Measurements from ENCODE around the gene TRIM15. TPM values are rescaled to one million over a fixed set of nuclear protein-coding genes. Genes with fewer than 3 reads are reported as not detected.
"Not testable (repeated sequence)": the region's sequence is repeated elsewhere in the genome, so short reads cannot be mapped to it uniquely, and the experiment has no call there.

TRIM15 gene
- total RNA-seq, 2 experiments from 2014 or later = not detected

DNA sequence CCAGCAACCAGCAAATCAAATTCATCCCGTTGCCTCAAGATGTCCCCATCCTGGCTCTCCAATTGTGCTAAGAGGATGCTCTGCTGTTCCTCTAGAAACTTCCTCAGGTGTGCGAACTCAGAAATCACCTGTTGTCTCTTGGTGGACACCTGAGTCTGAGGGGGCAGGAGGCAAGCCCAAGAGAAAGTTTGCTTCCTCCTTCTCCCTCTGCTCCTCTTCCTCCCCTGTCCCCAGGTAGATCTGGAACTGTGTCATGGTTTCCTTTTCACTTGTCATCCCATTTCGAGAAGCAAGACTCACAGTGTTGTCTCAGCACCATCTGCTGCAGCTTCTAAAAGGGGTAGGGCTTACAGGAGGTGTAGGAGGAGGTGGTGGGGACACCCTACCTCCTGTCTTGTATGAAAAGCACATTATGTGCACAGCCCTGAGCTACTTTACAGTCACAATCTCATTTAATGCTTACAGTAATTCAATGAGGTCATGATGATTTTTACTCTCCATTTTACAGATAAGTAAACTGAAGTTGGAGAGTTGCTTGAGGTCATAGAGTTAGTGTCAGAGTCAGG, 4.8 kb upstream of the TRIM15 start:
- POLR2A ChIA-PET = no interaction called here
- CTCF ChIA-PET = interaction anchor here (1.1 kb wide), 1 partner anchor 28 kb away, joined by 5 read pairs; no protein-coding TSS in a partner anchor

DNA sequence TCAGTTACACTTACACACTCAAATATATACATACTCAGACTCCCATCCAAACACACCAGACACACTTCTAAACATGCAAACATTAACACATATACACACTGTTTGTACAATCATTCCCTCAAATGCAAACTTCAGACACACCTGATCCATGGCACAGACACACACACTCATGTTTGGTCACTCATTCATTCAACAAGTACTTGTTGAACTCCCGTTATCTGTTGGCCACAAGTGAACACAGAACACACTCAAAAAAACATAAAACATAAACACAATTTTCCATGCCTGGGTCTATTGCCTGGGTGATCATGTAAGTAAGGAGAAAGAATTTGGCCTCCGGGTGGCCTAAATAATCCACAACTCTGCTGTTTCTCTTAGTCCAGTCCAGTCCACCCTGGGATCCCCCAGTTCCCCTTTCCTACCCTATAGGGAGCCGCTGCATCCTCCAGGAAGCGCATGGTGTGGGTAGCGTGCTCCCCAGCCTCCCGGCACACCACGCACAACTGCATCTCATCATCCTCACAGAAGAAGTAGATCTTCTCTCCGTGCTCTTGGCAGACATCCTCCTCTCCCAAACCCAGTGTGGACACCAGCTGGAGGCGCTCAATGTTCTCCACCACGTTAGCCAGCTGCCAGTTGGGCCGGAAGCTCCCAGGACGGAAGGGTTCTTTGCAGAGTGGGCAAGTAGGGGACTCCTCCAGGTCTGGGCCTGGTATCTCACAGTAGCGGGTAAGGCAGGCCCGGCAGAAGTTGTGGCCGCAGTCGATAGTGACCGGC, 3.1 kb upstream of the TRIM15 start:
- ChIA-PET CTCF (interaction anchor here (0.5 kb wide), 1 partner anchor 28 kb away, joined by 3 read pairs; no protein-coding TSS in a partner anchor), POLR2A (no interaction called here)

DNA sequence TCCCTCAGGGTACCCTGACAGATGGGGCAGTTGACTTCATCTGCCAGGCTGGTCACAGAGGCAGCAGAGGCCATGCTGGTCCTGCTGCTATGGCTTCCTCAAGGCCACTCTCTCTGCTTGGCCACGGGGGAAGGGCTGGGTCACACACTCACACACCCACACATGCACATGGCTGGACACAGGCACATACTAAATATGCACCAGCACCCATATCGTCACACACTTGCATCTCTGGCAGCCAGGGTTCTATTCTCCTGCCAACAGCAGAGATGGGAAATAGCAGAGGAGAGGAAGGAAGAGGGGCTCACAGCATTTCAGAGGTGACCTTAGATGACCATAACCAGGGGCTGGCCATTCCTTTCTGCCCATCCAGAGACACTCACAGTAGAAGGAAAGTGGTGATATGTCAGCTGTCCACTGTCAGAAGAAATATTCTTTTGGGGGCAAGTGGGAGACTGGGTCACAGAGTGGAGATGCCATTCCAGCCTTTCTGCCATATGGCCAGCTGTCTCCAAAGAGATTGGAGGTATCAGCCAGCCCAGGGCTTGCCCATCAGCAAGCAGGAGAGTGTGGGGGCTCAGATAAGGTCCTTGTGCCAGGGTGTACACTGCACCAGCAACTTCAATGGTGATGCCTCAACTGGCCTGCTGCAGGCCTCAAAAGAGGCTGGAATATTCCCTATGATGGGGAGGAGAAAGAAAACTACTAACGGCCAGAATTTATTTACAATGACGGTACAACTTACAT, 2.4 kb upstream of the TRIM15 start, which contains the start of gene TRIM10:
TSS of gene TRIM10 (minus strand) at position 427 of the 747 bp plus-strand sequence. CDS start at position 74, 353 bp downstream.
- ChIA-PET POLR2A (no interaction called here), CTCF (no interaction called here)

DNA sequence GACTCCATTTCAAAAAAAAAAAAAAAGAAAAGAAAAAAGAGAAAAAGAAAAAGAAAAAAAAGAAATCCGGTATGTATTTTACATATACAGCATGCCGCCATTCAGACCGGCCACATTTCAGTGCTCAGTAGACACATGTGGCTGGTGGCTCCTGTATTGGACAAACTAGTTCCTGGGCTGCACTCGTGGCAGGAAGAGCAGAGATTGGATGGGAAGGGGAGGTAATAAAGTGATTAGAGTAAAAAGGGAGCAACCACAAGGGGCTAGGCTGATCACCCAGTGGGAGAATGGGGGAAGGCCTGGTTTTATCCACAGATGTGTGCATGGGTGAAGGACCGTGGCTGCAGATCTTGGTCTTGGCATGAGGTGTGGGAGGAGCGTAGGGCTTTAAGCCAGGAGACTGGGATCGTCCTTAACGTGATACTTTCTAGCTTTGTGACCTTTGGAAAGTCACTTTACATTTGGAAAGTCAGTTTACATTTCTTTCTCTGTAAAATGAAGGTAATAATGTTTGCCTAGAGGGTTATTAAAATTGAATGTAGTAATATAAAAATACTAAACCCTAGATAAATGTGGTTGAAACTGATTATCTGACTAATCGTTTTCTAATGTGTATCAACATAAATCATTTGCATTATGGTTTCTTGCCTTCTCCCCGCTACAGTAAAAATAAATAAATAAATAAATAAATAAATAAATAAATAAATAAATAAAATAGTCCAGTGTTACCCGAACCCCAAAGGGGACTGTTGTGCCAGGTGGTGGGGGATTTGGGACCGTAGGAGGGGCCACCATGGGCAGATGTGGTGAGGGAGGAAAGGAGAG, 869 bp upstream of the TRIM15 start:
- CTCF ChIA-PET = no interaction called here
- POLR2A ChIA-PET = no interaction called here

DNA sequence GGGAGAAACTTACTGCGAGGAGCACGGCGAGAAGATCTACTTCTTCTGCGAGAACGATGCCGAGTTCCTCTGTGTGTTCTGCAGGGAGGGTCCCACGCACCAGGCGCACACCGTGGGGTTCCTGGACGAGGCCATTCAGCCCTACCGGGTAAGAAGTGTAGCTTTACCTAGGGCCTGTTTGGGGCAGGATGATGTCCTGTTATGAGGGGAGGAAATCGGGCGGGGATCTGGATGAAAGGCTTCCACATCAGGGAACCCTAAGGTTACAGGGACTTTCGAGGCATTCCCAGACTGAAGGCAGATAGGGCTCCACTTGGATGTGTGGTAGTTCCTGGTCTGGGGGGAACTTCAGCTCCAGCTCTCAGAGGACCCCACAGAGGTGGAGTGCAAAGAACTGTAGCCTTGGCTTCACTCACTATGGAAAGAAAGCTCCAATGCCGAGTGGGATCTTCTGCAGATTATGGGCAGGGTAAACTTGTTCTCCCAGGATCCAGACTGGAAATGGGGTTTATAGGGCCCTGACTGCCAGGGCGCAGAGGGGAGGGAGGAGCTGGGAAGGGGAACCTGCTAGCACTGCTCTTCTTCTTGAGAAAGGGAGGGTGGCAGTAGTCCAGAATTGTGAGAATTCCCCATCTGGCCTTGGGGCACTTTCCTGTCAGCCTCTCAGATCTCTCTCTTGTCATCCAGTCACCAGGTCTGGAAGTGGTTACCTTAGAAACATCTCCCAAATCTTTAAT, 740 bp downstream of the TRIM15 start:
- ChIA-PET POLR2A (no interaction called here), CTCF (no interaction called here)

DNA sequence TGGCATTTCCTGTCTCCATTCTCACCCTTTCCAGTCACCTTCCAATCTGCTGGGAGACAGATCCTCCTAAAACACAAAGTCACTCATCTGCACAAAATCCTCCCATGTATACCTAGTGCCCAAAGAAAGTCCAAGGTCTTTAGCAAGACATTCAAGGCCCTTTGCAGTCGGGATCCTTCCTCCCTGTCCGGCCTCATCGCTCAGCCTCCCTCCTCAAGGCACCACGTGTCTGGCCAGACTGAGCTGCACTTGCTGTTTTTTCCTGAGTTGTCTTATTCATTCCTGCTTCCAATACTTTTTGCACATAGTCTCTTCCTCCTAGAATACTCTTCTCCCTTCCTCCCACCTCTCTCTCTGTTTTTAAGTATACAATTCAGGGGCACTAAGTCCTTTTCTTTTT, 1.4 kb downstream of the TRIM15 start:
- ChIA-PET CTCF (no interaction called here), POLR2A (no interaction called here)

DNA sequence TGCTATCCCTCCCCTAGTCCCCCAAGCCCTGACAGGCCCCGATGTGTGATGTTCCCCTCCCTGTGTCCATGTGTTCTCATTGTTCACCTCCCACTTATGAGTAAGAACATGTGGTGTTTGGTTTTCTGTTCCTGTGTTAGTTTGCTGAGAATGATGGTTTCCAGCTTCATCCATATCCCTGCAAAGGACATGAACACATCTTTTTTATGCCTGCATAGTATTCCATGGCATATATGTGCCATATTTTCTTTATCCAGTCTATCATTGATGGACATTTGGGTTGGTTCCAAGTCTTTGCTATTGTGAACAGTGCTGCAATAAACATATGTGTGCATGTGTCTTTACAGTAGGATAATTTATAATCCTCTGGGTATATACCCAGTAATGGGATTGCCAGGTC, 1.9 kb downstream of the TRIM15 start:
- POLR2A ChIA-PET = not testable (repeated sequence)
- CTCF ChIA-PET = interaction anchor here (0.8 kb wide), 1 partner anchor 11 kb away, joined by 3 read pairs; no protein-coding TSS in a partner anchor

DNA sequence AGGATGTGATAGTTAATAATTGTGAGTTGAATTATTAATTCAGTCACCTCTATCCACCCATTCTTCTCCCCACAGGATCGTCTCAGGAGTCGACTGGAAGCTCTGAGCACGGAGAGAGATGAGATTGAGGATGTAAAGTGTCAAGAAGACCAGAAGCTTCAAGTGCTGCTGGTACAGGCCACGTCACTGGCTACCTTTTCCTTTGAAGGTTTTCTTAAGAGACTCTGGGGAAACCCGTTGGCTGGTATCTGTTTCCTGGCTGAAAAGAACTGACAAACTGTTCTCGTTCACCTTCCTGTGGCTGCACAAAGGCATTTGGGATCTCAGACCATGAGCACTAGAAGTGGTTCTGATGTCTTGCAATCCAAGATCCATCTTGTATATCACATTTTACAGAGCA, 3.8 kb downstream of the TRIM15 start:
- POLR2A ChIA-PET = no interaction called here
- CTCF ChIA-PET = interaction anchor here (1.5 kb wide), 1 partner anchor 64 kb away, joined by 4 read pairs; no protein-coding TSS in a partner anchor

DNA sequence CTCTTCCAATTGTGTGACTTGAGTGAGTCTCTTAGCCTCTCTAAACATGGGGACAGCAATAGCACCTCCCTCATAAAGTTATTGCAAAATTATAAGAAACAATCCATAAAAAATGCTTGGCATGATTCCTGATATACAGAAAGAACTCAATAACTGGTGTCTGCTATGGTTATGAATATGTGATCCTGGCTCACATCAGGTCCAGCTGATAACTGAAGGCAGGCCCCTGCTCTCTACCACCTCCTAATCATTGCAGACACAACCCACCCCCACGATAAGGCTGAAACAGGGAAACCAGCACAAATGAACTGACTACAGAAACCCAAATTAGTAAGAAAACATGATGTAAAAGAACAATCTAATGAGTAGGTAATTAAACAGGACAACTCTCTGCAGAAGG, 5.4 kb downstream of the TRIM15 start:
- CTCF ChIA-PET = interaction anchor here (1.2 kb wide), 1 partner anchor 37 kb away, joined by 3 read pairs; no protein-coding TSS in a partner anchor
- POLR2A ChIA-PET = no interaction called here

DNA sequence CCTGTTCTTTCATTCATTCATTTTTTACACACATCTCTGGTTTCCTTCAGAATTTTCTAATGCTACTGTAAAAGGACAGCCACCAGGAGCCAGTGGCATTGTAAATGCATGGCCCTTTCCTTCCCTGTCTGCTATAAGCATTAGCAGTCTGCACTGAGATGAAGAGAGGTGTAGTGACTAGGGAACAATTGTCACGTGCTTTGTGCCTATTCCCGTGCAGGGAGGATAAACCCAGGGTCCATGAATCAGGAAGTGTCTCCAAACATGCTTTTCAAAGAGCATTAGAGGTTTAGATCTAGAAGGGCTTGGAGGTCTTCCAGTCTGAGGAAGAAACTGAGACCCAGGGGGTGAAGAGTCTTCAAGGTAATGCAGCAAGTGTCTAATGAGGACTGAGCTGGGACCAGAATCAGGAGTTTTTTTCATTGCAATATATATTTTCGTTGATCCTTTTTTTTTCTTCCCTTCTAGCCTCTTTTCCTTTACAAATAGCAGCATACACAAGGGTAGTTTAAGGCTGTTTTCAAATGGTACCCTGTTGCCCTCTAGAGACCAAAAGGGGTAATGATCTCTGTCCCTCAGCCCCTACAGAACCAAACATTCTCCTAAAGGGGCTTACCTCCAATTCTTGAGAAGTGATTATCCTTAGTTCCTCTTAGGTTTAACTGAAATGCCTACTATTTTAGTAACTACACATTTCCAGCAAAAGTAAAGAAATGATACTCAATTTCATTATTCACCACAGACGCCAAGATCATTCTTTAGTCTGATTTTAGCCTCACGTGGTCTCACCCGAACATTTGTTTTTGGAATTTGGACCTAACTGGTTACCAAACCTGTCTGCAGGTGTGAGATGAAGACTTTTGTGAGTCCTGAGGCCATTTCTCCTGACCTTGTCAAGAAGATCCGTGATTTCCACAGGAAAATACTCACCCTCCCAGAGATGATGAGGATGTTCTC, 6.6 kb downstream of the TRIM15 start:
- ChIA-PET POLR2A (no interaction called here), CTCF (interaction anchor here (1.0 to 1.6 kb wide), 2 partner anchors 39 to 68 kb away, joined by 3 to 4 read pairs; no protein-coding TSS in a partner anchor)

DNA sequence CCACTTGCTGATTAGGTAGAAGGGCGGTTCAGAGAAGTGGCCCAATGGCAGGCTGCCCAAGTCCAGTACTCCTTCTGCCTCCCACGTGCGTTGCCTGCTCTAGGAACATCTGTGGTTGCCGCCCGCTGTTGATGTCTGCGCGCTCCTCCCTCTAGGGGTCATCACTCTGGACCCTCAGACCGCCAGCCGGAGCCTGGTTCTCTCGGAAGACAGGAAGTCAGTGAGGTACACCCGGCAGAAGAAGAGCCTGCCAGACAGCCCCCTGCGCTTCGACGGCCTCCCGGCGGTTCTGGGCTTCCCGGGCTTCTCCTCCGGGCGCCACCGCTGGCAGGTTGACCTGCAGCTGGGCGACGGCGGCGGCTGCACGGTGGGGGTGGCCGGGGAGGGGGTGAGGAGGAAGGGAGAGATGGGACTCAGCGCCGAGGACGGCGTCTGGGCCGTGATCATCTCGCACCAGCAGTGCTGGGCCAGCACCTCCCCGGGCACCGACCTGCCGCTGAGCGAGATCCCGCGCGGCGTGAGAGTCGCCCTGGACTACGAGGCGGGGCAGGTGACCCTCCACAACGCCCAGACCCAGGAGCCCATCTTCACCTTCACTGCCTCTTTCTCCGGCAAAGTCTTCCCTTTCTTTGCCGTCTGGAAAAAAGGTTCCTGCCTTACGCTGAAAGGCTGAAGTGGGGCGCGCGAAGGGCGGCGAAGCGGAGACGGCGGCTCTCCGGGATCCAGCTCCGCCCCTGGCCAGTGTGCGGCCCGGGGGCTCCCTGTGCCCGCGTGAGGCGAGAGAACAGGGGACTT, 8.5 kb downstream of the TRIM15 start:
- POLR2A ChIA-PET = no interaction called here

DNA sequence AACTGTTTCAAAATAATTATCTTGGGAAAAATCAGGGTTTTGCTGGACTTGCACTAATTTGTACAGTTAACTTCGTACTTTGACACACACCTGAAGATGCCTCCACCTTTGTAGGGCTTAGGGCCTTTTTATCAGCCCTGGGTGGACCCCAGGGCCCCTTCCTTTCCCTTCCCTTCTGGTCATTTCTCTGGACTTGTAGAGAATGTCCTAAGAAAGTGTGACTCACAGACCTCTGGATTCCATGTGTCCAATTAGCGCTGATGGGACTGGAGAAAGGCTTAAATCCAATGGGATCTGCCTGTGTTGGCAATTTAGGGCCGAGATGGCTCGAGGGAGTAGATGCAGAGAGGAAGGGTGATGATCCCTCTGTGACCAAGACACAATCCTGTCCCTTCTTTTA, 9.3 kb downstream of the TRIM15 start:
- CTCF ChIA-PET = no interaction called here
- POLR2A ChIA-PET = no interaction called here

More for the DNA sequence above, 8.5 kb downstream of the TRIM15 start:
- CTCF ChIA-PET = interaction anchor here (1.0 to 1.1 kb wide), 2 partner anchors 38 to 69 kb away, joined by 3 read pairs; no protein-coding TSS in a partner anchor

DNA sequence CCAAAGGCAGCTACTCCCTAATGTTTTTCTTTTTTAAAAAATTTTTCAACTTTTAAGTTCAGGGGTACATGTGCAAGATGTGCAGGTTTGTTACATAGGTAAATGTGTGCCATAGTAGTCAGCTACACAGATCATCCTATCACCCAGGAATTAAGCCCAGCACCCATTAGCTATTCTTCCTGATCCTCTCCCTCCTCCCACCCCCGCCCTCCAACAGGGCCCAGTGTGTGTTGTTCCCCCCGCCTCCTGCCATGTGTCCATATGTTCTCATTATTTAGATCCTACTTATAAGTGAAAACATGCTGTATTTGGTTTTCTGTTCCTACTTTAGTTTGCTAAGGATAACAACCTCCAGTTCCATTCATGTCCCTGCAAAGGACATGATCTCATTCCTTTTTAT, 12.4 kb downstream of the TRIM15 start:
- POLR2A ChIA-PET = no interaction called here
- CTCF ChIA-PET = no interaction called here

DNA sequence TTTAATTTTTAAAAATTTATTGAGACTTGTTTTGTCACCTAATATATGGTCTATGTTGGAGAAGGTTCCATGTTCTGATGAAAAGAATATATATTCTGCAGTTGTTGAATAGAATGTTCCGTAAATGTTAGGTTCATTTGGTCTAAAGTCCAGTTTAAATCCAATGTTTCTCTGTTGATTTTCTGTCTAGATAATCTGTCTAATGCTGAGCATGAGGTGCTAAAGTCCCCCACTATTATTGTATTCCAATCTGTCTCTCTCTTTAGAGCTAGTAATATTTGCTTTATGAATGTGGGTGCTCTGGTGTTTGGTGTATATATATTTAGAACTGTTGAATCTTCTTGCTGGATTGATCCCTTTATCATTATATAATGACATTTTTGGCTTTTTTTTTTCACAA, 15.5 kb downstream of the TRIM15 start:
- CTCF ChIA-PET = interaction anchor here (0.7 kb wide), 1 partner anchor 22 kb away, joined by 3 read pairs; no protein-coding TSS in a partner anchor
- POLR2A ChIA-PET = no interaction called here

DNA sequence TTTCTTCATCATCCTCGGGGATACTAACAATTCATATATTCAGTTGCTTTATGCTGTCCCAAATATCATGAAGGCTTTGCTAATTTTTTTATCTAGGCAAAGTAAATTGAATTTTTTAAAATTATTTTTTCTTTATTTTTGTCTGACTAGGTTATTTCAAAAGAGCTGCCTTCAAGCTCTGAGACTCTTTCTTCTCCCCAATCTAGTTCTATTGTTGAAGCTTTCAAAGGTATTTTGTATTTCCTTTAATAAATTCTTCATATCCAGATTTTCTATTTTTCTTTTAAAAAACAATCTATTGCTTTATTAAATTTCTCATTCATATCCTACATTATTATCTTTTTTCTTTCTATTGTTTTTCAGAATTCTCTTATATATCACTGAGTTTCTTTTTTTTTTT, 16.8 kb downstream of the TRIM15 start:
- ChIA-PET CTCF (no interaction called here), POLR2A (no interaction called here)

DNA sequence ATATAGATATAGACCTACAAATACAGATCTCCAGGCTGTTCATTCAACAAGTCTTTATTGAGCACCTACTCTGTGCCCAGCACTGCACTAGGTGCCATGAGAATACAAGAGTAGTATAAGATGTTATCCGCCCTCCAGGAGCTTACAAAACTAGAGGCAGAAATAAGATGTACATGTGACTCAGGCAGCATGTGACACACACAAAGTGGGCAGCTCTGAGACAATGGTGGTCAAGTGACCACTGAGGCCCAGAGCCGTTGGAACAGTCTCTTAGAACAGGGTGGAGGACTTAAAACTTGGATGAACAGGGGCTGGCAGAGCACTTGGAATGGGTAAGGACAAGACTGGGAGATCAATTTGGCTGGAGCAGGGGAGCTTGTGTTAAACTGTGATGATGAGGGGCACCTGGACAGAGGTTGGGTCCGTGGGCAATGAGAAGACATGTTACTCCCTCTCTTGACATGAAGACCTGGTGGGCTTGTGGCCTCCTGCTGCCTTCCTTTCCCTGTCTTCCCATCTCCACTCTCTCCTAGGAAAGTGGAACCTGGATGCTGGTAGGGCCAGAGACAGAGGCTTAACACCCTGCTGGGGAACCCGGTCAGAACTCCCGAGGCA, 21.2 kb downstream of the TRIM15 start:
- POLR2A ChIA-PET = no interaction called here
- CTCF ChIA-PET = interaction anchor here (0.6 to 1.0 kb wide), 2 partner anchors 22 to 178 kb away, joined by 3 read pairs; no protein-coding TSS in a partner anchor

Data from activated CD8-positive, alpha-beta memory T cell treated with anti-CD3 and anti-CD28 coated beads for 36 hours (primary cell).